ENCODE results near the gene NMT2. TPM values are rescaled to one million over a fixed set of nuclear protein-coding genes. Genes with fewer than 3 reads are reported as not detected.

Gene NMT2
- polyA plus RNA-seq, 1 donor: 15.5 TPM

DNA sequence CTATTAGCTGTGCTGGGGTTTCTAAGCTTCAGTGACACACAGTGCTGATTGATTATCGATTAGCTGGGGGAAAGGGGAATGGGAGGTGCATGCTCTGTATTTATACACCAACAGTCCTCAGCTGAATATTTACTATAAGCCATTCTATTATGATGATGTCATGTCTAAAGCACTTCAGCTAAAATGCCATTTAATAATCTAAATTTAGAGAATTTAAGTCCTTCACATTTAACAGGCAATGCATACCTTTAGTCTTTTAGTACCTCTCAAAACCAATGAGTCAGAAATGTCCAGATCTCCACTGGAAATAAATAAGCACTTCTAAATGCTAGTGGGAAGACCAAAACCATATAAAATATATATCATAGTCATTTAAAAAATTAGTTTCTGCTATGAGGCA, 46.8 kb downstream of the NMT2 start:
- no peaks in the 10 kb centered on the region for H3K4me1 ChIP-seq (ENCODE audit: control insufficient read depth, insufficient read depth, low read length)
- no CpG with 5 or more reads among the region's 1 CpG for WGBS (ENCODE audit: insufficient coverage, low lambda C conversion rate)
- H3K27me3 ChIP-seq (ENCODE audit: control insufficient read depth, insufficient read depth, low read length): no peaks in the 10 kb centered on the region
- no peak overlapping the region for H3K27ac ChIP-seq (ENCODE audit: low read length)
- H3K36me3 ChIP-seq (ENCODE audit: control insufficient read depth, insufficient read depth, low read length): peaks cover 49% of the 10 kb centered on the region
- H3K9me3 ChIP-seq (ENCODE audit: control insufficient read depth, low read depth, low read length): no peaks in the 10 kb centered on the region
- H3K4me3 ChIP-seq (ENCODE audit: low read length): no peak overlapping the region
- no peak for DNase-seq

DNA sequence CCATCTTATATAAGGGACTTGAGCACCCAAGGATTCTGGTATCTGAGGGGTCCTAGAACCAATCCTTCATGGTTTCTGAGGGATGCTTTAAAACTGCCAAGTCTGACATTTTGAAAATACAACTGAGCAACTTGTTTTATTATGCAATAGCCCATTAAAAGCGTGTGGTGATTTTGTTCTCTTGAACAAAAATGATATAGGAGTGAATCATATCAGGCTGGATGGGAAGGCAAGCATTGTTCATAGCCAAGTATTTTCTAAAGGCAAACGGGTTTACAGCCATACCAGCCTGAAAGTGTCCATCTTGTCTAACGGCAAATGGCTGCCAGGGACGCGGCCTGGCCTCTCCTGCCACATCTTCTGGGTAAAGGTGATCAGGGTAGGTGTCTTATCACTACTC, 48.0 kb downstream of the NMT2 start:
- Histone ChIP-seq H3K9me3 (ENCODE audit: control insufficient read depth, low read depth, low read length) (no peaks in the 10 kb centered on the region), H3K36me3 (ENCODE audit: control insufficient read depth, insufficient read depth, low read length) (peaks cover 41% of the 10 kb centered on the region), H3K4me1 (ENCODE audit: control insufficient read depth, insufficient read depth, low read length) (no peaks in the 10 kb centered on the region), H3K27me3 (ENCODE audit: control insufficient read depth, insufficient read depth, low read length) (no peaks in the 10 kb centered on the region), H3K27ac (ENCODE audit: low read length) (no peak overlapping the region), H3K4me3 (ENCODE audit: low read length) (no peak overlapping the region)
- DNase-seq: no peak
- WGBS (ENCODE audit: insufficient coverage, low lambda C conversion rate): 100% methylated on average over 1 of the region's 5 CpGs

DNA sequence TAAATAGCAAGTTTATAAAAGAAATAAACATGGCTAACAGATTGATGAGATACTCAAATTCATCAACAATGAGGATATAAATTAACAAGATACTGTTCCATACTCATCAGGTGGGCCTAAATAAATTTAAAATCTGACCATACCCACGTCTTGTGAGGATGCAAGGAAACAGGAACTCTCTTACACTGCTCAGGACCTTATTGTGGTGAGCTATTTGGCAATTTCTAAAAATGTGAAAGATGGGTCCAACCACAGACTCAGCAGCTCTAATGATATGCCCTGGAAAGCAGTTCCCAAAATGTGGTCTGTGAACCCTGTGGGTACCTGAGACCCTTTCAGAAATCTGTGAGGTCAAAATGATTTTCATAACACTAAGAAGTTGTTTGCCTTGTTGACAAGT, 49.9 kb downstream of the NMT2 start:
- 100% methylated on average over 1 of the region's 1 CpG for WGBS (ENCODE audit: insufficient coverage, low lambda C conversion rate)
- no peaks in the 10 kb centered on the region for H3K27me3 ChIP-seq (ENCODE audit: control insufficient read depth, insufficient read depth, low read length)
- H3K36me3 ChIP-seq (ENCODE audit: control insufficient read depth, insufficient read depth, low read length): peaks cover 39% of the 10 kb centered on the region
- H3K9me3 ChIP-seq (ENCODE audit: control insufficient read depth, low read depth, low read length): no peaks in the 10 kb centered on the region
- no peak overlapping the region for H3K27ac ChIP-seq (ENCODE audit: low read length)
- H3K4me3 ChIP-seq (ENCODE audit: low read length): no peak overlapping the region
- DNase-seq: no peak
- no peaks in the 10 kb centered on the region for H3K4me1 ChIP-seq (ENCODE audit: control insufficient read depth, insufficient read depth, low read length)

DNA sequence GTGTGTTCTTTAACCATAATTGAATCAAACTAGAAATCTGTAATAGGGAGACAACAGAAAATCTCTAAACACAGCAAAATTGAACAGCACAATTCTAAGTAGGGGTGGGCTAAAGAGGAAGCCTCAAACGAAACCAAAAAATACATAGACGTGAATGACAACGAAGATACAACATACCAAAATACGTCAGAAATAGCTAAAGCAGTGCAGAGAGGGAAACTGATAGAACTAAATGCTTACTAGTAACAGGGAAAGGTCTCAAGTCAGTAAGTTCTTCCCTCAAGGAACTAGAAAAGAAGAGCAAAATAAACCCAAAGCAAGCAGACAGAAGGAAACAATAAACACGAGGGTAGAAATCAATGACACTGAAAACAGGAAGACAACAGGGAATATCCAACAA, 52.3 kb downstream of the NMT2 start:
- Histone ChIP-seq H3K27ac (ENCODE audit: low read length) (no peak overlapping the region), H3K9me3 (ENCODE audit: control insufficient read depth, low read depth, low read length) (no peaks in the 10 kb centered on the region), H3K27me3 (ENCODE audit: control insufficient read depth, insufficient read depth, low read length) (no peaks in the 10 kb centered on the region), H3K4me1 (ENCODE audit: control insufficient read depth, insufficient read depth, low read length) (no peaks in the 10 kb centered on the region), H3K36me3 (ENCODE audit: control insufficient read depth, insufficient read depth, low read length) (peaks cover 49% of the 10 kb centered on the region), H3K4me3 (ENCODE audit: low read length) (no peak overlapping the region)
- WGBS (ENCODE audit: insufficient coverage, low lambda C conversion rate): 100% methylated on average over 5 of the region's 5 CpGs
- no peak for DNase-seq

DNA sequence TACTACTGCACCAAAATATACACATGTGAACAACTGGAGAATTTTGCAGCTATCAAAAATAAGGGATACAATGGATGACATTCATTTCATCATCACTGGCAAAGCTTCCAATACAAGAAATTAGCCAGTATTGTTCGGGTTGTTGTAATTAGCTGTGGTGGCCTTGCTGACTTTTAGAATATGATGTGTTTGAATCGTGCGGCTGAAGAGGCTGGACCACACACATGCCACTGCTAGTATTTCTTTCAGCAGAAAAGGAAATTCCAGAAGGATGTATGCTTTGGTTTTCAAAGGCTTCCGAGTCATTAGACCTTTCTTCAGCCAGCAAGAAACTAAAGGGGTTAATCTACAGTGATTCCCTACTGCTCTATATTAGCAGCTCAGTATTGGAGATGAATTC, 54.7 kb downstream of the NMT2 start:
- no peak overlapping the region for H3K4me3 ChIP-seq (ENCODE audit: low read length)
- no peaks in the 10 kb centered on the region for H3K9me3 ChIP-seq (ENCODE audit: control insufficient read depth, low read depth, low read length)
- H3K27ac ChIP-seq (ENCODE audit: low read length): no peak overlapping the region
- no peaks in the 10 kb centered on the region for H3K4me1 ChIP-seq (ENCODE audit: control insufficient read depth, insufficient read depth, low read length)
- no peak for DNase-seq
- H3K36me3 ChIP-seq (ENCODE audit: control insufficient read depth, insufficient read depth, low read length): peaks cover 43% of the 10 kb centered on the region
- H3K27me3 ChIP-seq (ENCODE audit: control insufficient read depth, insufficient read depth, low read length): no peaks in the 10 kb centered on the region
- WGBS (ENCODE audit: insufficient coverage, low lambda C conversion rate): no CpG with 5 or more reads among the region's 4 CpGs

DNA sequence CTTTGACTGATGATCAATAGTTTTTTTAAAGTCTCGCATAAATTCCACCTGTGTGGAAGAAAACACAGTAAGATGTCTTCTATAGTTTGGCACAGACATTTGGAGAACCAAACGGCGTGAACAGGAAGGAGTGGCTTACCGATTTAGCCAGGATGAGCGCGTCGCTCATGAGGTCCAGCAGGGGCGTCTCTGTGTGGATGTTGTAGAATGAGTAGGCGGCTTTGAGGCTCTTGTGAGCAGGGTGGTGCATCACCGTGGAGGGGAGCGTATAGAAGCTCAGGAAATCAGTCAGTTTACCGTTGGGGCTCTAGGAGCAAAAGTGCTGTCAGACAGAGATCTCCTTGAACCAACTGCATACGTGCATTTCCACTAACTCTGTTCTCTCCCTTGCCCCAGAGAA, 55.8 kb downstream of the NMT2 start:
- H3K36me3 ChIP-seq (ENCODE audit: control insufficient read depth, insufficient read depth, low read length): peaks cover 38% of the 10 kb centered on the region
- no peak for DNase-seq

DNA sequence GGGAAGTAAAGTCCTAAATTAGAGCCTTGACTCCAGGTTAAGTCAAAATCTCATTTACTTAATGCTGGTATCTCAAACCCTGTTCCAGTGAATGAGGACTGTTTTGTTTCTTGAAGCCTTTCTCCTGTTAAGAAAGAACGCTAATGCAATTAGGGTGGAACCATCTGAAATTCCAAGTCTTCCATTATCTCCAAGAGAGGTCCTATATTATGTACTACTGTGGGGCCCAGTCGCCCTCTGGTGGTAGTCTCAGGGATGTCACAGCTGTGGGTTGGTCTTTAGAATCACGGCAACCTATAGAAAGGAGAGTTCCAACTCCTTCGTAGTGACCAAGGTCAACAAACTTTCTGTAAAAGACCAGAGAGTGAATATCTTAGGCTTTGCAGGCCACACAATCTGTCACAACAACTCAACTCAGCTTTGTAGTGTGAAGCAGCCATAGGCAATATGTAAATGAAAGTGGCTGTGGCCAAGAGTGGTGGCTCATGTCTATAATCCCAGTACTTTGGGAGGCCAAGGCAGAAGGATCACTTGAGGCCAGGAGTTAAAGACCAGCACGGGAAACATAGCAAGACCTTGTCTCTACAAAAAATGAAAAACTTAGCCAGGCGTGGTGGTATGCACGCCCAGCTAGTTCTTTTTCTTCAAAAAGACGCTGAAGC, 62.0 kb downstream of the NMT2 start:
- H3K9me3 ChIP-seq (ENCODE audit: control insufficient read depth, low read depth, low read length): no peaks in the 10 kb centered on the region
- DNase-seq: peak; percentile 58 to 71
- H3K36me3 ChIP-seq (ENCODE audit: control insufficient read depth, insufficient read depth, low read length): peaks cover 65% of the 10 kb centered on the region
- no peak overlapping the region for H3K4me3 ChIP-seq (ENCODE audit: low read length)
- no CpG with 5 or more reads among the region's 8 CpGs for WGBS (ENCODE audit: insufficient coverage, low lambda C conversion rate)
- H3K27ac ChIP-seq (ENCODE audit: low read length): no peak overlapping the region
- no peaks in the 10 kb centered on the region for H3K27me3 ChIP-seq (ENCODE audit: control insufficient read depth, insufficient read depth, low read length)
- H3K4me1 ChIP-seq (ENCODE audit: control insufficient read depth, insufficient read depth, low read length): no peaks in the 10 kb centered on the region

More for the DNA sequence above, 55.8 kb downstream of the NMT2 start:
- no peaks in the 10 kb centered on the region for H3K27me3 ChIP-seq (ENCODE audit: control insufficient read depth, insufficient read depth, low read length)
- no peak overlapping the region for H3K4me3 ChIP-seq (ENCODE audit: low read length)
- H3K9me3 ChIP-seq (ENCODE audit: control insufficient read depth, low read depth, low read length): no peaks in the 10 kb centered on the region
- H3K4me1 ChIP-seq (ENCODE audit: control insufficient read depth, insufficient read depth, low read length): no peaks in the 10 kb centered on the region
- 100% methylated on average over 1 of the region's 13 CpGs for WGBS (ENCODE audit: insufficient coverage, low lambda C conversion rate)
- no peak overlapping the region for H3K27ac ChIP-seq (ENCODE audit: low read length)

DNA sequence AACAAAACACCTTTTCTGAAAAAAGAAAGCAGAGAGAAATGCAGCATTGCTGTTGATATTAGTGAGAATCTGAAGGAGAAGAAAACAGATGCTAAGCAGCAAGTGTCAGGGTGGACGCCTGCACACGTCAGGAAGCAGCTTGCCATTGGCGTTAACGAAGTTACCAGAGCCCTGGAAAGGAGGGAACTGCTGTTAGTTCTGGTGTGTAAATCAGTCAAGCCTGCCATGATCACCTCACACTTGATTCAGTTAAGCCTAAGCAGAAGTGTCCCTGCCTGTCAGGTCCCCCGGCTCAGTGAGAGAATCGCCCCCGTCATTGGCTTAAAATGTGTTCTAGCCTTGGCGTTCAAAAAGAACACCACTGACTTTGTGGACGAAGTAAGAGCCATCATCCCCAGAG, 65.0 kb downstream of the NMT2 start:
- Histone ChIP-seq H3K27ac (ENCODE audit: low read length) (no peak overlapping the region), H3K4me1 (ENCODE audit: control insufficient read depth, insufficient read depth, low read length) (peaks cover 11% of the 10 kb centered on the region), H3K36me3 (ENCODE audit: control insufficient read depth, insufficient read depth, low read length) (peaks cover 61% of the 10 kb centered on the region), H3K27me3 (ENCODE audit: control insufficient read depth, insufficient read depth, low read length) (no peaks in the 10 kb centered on the region), H3K4me3 (ENCODE audit: low read length) (no peak overlapping the region), H3K9me3 (ENCODE audit: control insufficient read depth, low read depth, low read length) (no peaks in the 10 kb centered on the region)
- DNase-seq: no peak
- no CpG with 5 or more reads among the region's 9 CpGs for WGBS (ENCODE audit: insufficient coverage, low lambda C conversion rate)

DNA sequence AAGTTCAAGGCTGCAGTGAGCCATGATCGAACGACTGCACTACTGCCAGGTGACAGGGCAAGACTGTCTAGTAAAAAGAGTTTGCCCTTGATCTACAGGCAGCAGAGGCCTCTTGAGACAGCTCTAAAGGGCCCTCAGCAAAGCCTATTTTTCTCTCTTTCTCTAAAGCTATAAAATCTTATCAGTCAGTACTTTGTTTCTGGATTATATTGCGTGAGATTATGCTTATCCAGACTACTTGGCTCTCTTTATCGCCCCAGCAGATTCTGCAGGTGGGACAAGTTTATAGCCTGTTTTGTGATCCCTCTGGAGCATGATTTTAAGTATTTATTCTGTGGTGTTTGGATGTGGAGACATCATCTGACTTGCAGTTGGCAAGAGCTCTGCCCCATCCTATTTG, 68.6 kb downstream of the NMT2 start:
- Histone ChIP-seq H3K27me3 (ENCODE audit: control insufficient read depth, insufficient read depth, low read length) (no peaks in the 10 kb centered on the region), H3K27ac (ENCODE audit: low read length) (peak overlapping the region; percentile 16), H3K9me3 (ENCODE audit: control insufficient read depth, low read depth, low read length) (no peaks in the 10 kb centered on the region), H3K36me3 (ENCODE audit: control insufficient read depth, insufficient read depth, low read length) (peaks cover 40% of the 10 kb centered on the region), H3K4me3 (ENCODE audit: low read length) (no peak overlapping the region), H3K4me1 (ENCODE audit: control insufficient read depth, insufficient read depth, low read length) (peaks cover 14% of the 10 kb centered on the region)
- WGBS (ENCODE audit: insufficient coverage, low lambda C conversion rate): no CpG with 5 or more reads among the region's 4 CpGs
- DNase-seq: peak in 1 of 2 donors; percentile 43

DNA sequence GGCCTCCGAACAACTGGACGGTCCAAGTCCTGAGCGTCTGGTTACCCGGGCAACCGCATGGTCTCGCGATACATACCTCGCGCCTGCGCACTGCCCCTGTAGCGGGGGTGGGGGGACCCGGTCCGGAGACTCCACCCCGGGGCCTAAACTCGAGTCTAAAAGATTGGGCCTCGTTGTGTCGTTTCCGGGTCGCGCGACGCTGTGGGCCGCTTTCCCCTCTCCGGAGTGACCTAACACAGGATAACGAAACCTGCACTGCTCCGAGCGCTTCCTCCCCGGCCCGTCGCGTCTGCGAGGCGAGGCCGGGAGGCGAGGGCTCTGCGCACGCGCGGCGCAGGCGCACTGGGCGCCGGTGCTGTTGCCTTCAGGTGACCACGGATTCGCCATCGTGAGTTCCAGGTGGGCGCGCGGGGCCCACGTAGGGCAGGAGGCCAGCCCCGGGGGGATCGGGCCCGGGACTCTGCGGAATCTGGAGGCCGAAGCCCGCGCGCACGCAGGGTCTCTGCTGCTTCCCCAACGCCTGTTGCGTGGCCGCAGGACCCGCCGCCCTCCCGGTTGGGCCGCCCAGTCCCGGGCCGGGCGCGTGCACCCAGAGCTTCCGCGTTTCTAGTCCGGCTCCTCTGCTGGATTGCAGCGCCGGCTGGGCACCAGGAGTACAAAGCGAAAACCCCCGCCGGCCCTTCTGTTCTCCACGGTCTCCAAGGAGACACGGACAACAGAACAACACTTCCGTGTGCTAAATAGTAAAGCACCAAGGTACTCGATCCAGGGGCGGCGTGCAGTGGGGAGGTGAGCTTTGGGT, 71.3 kb downstream of the NMT2 start, which contains the start of gene RPP38:
RPP38 (plus strand) TSS at position 345 of the 802 bp plus-strand sequence. CDS start 5,960 bp downstream, outside the sequence.
- peaks cover 14% of the 10 kb centered on the region for H3K4me1 ChIP-seq (ENCODE audit: control insufficient read depth, insufficient read depth, low read length)
- WGBS (ENCODE audit: insufficient coverage, low lambda C conversion rate): no CpG with 5 or more reads among the region's 84 CpGs
- H3K36me3 ChIP-seq (ENCODE audit: control insufficient read depth, insufficient read depth, low read length): peaks cover 15% of the 10 kb centered on the region

More for the DNA sequence above, 71.3 kb downstream of the NMT2 start, which contains the start of gene RPP38:
- Histone ChIP-seq H3K27me3 (ENCODE audit: control insufficient read depth, insufficient read depth, low read length) (no peaks in the 10 kb centered on the region), H3K27ac (ENCODE audit: low read length) (peak within 1 kb of the TSS; percentile 95), H3K4me3 (ENCODE audit: low read length) (peak within 1 kb of the TSS; percentile 78), H3K9me3 (ENCODE audit: control insufficient read depth, low read depth, low read length) (no peaks in the 10 kb centered on the region)
- peak; percentile 94 to 96 for DNase-seq
